H9 (cell line): ENCODE results near the gene TFF1. TPM values are rescaled to one million over a fixed set of nuclear protein-coding genes. Genes with fewer than 3 reads are reported as not detected.

Experiments
- DNase-seq: peaks from one replicate; pipeline ENCODE4 v3.0.0-alpha.2; 2017
- H2AFZ ChIP-seq: one replicate; pipeline ENCODE4 v1.6.1; 2013; ENCODE audit warnings: mild to moderate bottlenecking, low read length, control low read depth, moderate library complexity
- H2AK5ac ChIP-seq: 2 replicates; pipeline ENCODE4 v1.6.1; 2013; ENCODE audit warnings: low read length, control low read depth, mixed read lengths; ENCODE audit not compliant: insufficient read length
- H2BK120ac ChIP-seq: one replicate; pipeline ENCODE4 v1.6.1; 2013; ENCODE audit warnings: low read depth, mild to moderate bottlenecking, low read length, control low read depth, inconsistent platforms; ENCODE audit not compliant: poor library complexity, severe bottlenecking
- H2BK12ac ChIP-seq: 2 replicates; pipeline ENCODE4 v1.6.1; 2013; ENCODE audit warnings: low read length, control low read depth, mixed read lengths, low read depth; ENCODE audit not compliant: insufficient read length
- H2BK15ac ChIP-seq: 2 replicates; pipeline ENCODE4 v1.6.1; 2013; ENCODE audit warnings: low read depth, low read length, control low read depth
- H2BK20ac ChIP-seq: one replicate; pipeline ENCODE4 v1.6.1; 2013; ENCODE audit warnings: low read depth, mild to moderate bottlenecking, low read length, control low read depth, inconsistent platforms; ENCODE audit not compliant: poor library complexity, severe bottlenecking
- H2BK5ac ChIP-seq: 2 replicates; pipeline ENCODE4 v1.6.1; 2013; ENCODE audit warnings: low read length, control low read depth, mixed read lengths; ENCODE audit not compliant: insufficient read length
- H3K14ac ChIP-seq: 2 replicates; pipeline ENCODE4 v1.6.1; 2013; ENCODE audit warnings: low read length, control low read depth; ENCODE audit not compliant: insufficient read depth
- H3K18ac ChIP-seq: 2 replicates; pipeline ENCODE4 v1.6.1; 2013; ENCODE audit warnings: low read depth, mild to moderate bottlenecking, mixed read lengths, low read length, control low read depth; ENCODE audit not compliant: insufficient read length
- H3K23ac ChIP-seq: 2 replicates; pipeline ENCODE4 v1.6.1; 2013; ENCODE audit warnings: low read length, control low read depth, mixed read lengths, low read depth; ENCODE audit not compliant: insufficient read length
- H3K23me2 ChIP-seq: 2 replicates; pipeline ENCODE4 v1.6.1; 2013; ENCODE audit warnings: low read depth, mild to moderate bottlenecking, mixed read lengths, low read length, control low read depth; ENCODE audit not compliant: insufficient read length, poor library complexity, severe bottlenecking
- H3K27ac ChIP-seq: 2 replicates; pipeline ENCODE4 v1.5.1; 2013; ENCODE audit warnings: low read length, control low read depth, mixed read lengths, low read depth; ENCODE audit not compliant: insufficient read length
- H3K27me3 ChIP-seq: 2 replicates; pipeline ENCODE4 v1.6.1; 2013; ENCODE audit warnings: low read length, control low read depth, inconsistent platforms; ENCODE audit not compliant: insufficient read depth
- H3K4ac ChIP-seq: 2 replicates; pipeline ENCODE4 v1.6.1; 2013; ENCODE audit warnings: low read depth, mild to moderate bottlenecking, control low read depth, inconsistent platforms, low read length, moderate library complexity
- H3K4me1 ChIP-seq: 2 replicates; pipeline ENCODE4 v1.6.1; 2013; ENCODE audit warnings: low read length, control low read depth, inconsistent platforms; ENCODE audit not compliant: insufficient read depth
- H3K4me2 ChIP-seq: 2 replicates; pipeline ENCODE4 v1.6.1; 2013; ENCODE audit warnings: low read length, control low read depth, mixed read lengths; ENCODE audit not compliant: insufficient read length, insufficient read depth
- H3K56ac ChIP-seq: 2 replicates; pipeline ENCODE4 v1.6.1; 2013; ENCODE audit warnings: low read depth, mild to moderate bottlenecking, mixed read lengths, low read length, control low read depth; ENCODE audit not compliant: insufficient read length
- H3K79me1 ChIP-seq: 2 replicates; pipeline ENCODE4 v1.6.1; 2013; ENCODE audit warnings: low read depth, mild to moderate bottlenecking, moderate library complexity, low read length, control low read depth, inconsistent platforms; ENCODE audit not compliant: insufficient read depth, poor library complexity, severe bottlenecking
- H3K79me2 ChIP-seq: 2 replicates; pipeline ENCODE4 v1.6.1; 2013; ENCODE audit warnings: low read length, control low read depth, inconsistent platforms; ENCODE audit not compliant: insufficient read depth
- H3K9ac ChIP-seq: 2 replicates; pipeline ENCODE4 v1.6.1; 2013; ENCODE audit warnings: low read length, control low read depth, mixed read lengths; ENCODE audit not compliant: insufficient read length; ENCODE audit errors: extremely low read depth
- H3K9me3 ChIP-seq: one replicate; pipeline ENCODE4 v1.6.1; 2013; ENCODE audit warnings: low read depth, low read length, inconsistent platforms; ENCODE audit not compliant: control insufficient read depth
- H3T11ph ChIP-seq: one replicate; pipeline ENCODE4 v1.6.1; 2013; ENCODE audit warnings: mild to moderate bottlenecking, low read length, control low read depth, inconsistent platforms
- H4K20me1 ChIP-seq: one replicate; pipeline ENCODE4 v1.6.1; 2013; ENCODE audit not compliant: control insufficient read depth, insufficient read length, insufficient read depth
- H4K5ac ChIP-seq: 2 replicates; pipeline ENCODE4 v1.6.1; 2013; ENCODE audit warnings: low read depth, mild to moderate bottlenecking, mixed read lengths, low read length, control low read depth; ENCODE audit not compliant: insufficient read length
- H4K8ac ChIP-seq: replicated peaks from 2 replicates; pipeline ENCODE4 v1.6.1; 2013; ENCODE audit warnings: low read length, control low read depth, mixed read lengths, low read depth; ENCODE audit not compliant: insufficient read length
- H4K91ac ChIP-seq: 2 replicates; pipeline ENCODE4 v1.6.1; 2013; ENCODE audit warnings: low read depth, mild to moderate bottlenecking, moderate library complexity, mixed read lengths, low read length, control low read depth; ENCODE audit not compliant: insufficient read length
- H3K27ac Mint-ChIP-seq, 3 experiments: 2 replicates in 2 of 3; 3 replicates in 1 of 3; pipeline ENCODE4 v1.8.0; 2020 to 2021; ENCODE audit warnings: mixed read lengths in 3 of 3, mild to moderate bottlenecking in 1 of 3, moderate library complexity in 1 of 3
- H3K27me3 Mint-ChIP-seq: 2 replicates; pipeline ENCODE4 v1.8.0; 2021; ENCODE audit warnings: low read depth, mild to moderate bottlenecking, moderate library complexity, mixed read lengths
- H3K36me3 Mint-ChIP-seq, 3 experiments: 2 replicates in 2 of 3; 3 replicates in 1 of 3; pipeline ENCODE4 v1.8.0; 2020 to 2021; ENCODE audit warnings: low read depth in 3 of 3, mixed read lengths in 3 of 3; ENCODE audit not compliant: insufficient read depth in 1 of 3
- H3K4me1 Mint-ChIP-seq, 2 experiments: 2 replicates each; pipeline ENCODE4 v1.8.0; 2020; ENCODE audit warnings: mixed read lengths in 2 of 2
- H3K4me3 Mint-ChIP-seq, 2 experiments: 2 replicates in 1 of 2; 3 replicates in 1 of 2; pipeline ENCODE4 v1.8.0; 2020 to 2021; ENCODE audit warnings: mild to moderate bottlenecking in 2 of 2, mixed read lengths in 2 of 2, moderate library complexity in 1 of 2
- H3K9me3 Mint-ChIP-seq, 2 experiments: 2 replicates in 1 of 2; 3 replicates in 1 of 2; pipeline ENCODE4 v1.8.0; 2020; ENCODE audit warnings: mild to moderate bottlenecking in 2 of 2, mixed read lengths in 2 of 2, moderate library complexity in 1 of 2
- WGBS: extraction: QIAGEN DNeasy Blood & Tissue Kit; methylation state at CpG from one replicate; pipeline ENCODE4 v1.1.7; 2013; ENCODE audit warnings: missing lambda C conversion rate, low lambda C conversion rate, mixed read lengths; ENCODE audit not compliant: insufficient read length; ENCODE audit errors: extremely low coverage; 5-methylcytosine and 5-hydroxymethylcytosine counted together
- total RNA-seq: library from RNA; stranded (reverse); gene quantifications from 2 replicates; pipeline ENCODE4 v1.2.1, GENCODE V29; 2021
- TF ChIP-seq, protein P1 (sequence below): fragments of 200-600 bp; sonication (generic); conservative IDR thresholded peaks from 3 replicates; pipeline ENCODE4 v1.8.0; 2021; ENCODE audit warnings: antibody characterized with exemption, mild to moderate bottlenecking

Gene TFF1
- total RNA-seq, 1 experiment from 2014 or later: not detected

DNA sequence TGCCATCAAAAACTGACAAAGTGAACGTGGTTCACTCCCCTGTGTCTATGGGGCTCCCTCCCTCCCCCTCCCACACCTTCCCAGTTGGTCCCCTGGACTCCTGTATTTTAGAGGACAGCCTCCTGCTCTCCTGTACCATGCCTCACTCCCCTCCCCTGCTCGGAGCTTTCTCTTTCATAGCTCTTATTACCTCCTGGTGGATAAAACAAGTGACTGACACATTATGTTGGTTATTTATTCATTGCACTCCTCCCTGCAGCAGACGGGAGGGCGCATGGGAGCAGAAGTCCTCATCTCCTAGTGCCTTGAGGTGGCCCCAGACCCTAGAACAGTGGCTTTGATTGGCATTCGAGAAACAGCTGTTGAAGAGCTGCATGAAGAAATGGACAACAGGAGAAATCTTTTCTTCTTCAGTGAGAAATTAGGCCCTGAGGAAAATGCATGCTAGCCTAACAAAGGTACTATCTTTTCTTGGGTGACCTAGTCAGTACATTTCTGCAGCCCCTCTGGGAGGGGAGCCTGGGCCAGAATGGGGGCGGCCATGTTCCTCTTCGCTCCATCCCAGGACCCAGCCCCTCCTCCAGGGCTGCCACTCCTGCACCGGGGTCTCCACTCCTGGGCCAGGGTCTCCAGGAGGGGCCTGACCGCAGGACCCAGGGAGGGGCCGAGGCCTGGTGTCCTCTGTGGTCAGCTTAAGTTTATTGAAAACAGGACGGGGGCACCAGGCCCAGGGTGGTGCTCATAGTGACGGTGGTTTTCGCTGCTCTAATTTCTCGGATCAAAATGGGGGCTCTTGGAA, 1.2 kb upstream of the TFF1 start:
- Histone ChIP-seq H2BK12ac (no peak overlapping the region), H3K4me1 (no peaks in the 10 kb centered on the region; the same call in 1 of the 2 replicates), H3K4me2 (no peak overlapping the region), H3K27ac (no peak overlapping the region), H3K56ac (no peak overlapping the region), H4K5ac (no peak overlapping the region), H3K79me1 (no peaks in the 10 kb centered on the region), H2BK5ac (no peak overlapping the region), H3K79me2 (no peaks in the 10 kb centered on the region), H3K9me3 (no peaks in the 10 kb centered on the region), H3K23me2 (no peaks in the 10 kb centered on the region), H3K23ac (no peak overlapping the region), H3T11ph (no peak overlapping the region), H2AFZ (no peak overlapping the region), H4K8ac (no peak overlapping the region), H3K18ac (no peak overlapping the region), H3K14ac (no peak overlapping the region), H3K4ac (no peak overlapping the region), H4K20me1 (no peaks in the 10 kb centered on the region), H2BK20ac (no peak overlapping the region), H2BK120ac (no peak overlapping the region), H3K9ac (no peak overlapping the region), H2AK5ac (no peak overlapping the region), H4K91ac (no peak overlapping the region), H3K27me3 (no peaks in the 10 kb centered on the region), H2BK15ac (no peak overlapping the region)
- H3K4me3 Mint-ChIP-seq: no peak overlapping the region
- H3K36me3 Mint-ChIP-seq: no peaks in the 10 kb centered on the region; a peak in 1 of 7 replicates
- no peak overlapping the region; a peak in 1 of 7 replicates for H3K27ac Mint-ChIP-seq
- peaks cover 2 to 4% of the 10 kb centered on the region in 2 experiments; a peak in 1 of 4 replicates for H3K4me1 Mint-ChIP-seq
- H3K27me3 Mint-ChIP-seq: peaks cover 13% of the 10 kb centered on the region
- no peaks in the 10 kb centered on the region; a peak in 1 of 5 replicates for H3K9me3 Mint-ChIP-seq
- TF ChIP-seq, protein P1, sequence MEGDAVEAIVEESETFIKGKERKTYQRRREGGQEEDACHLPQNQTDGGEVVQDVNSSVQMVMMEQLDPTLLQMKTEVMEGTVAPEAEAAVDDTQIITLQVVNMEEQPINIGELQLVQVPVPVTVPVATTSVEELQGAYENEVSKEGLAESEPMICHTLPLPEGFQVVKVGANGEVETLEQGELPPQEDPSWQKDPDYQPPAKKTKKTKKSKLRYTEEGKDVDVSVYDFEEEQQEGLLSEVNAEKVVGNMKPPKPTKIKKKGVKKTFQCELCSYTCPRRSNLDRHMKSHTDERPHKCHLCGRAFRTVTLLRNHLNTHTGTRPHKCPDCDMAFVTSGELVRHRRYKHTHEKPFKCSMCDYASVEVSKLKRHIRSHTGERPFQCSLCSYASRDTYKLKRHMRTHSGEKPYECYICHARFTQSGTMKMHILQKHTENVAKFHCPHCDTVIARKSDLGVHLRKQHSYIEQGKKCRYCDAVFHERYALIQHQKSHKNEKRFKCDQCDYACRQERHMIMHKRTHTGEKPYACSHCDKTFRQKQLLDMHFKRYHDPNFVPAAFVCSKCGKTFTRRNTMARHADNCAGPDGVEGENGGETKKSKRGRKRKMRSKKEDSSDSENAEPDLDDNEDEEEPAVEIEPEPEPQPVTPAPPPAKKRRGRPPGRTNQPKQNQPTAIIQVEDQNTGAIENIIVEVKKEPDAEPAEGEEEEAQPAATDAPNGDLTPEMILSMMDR: no peak
- no peak for DNase-seq
- WGBS: no CpG with 5 or more reads among the region's 14 CpGs
